Mucosa of rectum (tissue), 2 donors: ENCODE results near the gene NAIF1.
"Not testable (repeated sequence)": the region's sequence is repeated elsewhere in the genome, so short reads cannot be mapped to it uniquely, and the experiment has no call there.

Source experiments
- H3K27ac ChIP-seq, 2 donors: one replicate each; pipeline ENCODE4 v1.7.0; 2013; ENCODE audit warnings: inconsistent platforms in 2 of 2, low read depth in 2 of 2, low read length in 2 of 2
- H3K27me3 ChIP-seq, 2 donors: one replicate each; pipeline ENCODE4 v1.7.0; 2013; ENCODE audit warnings: low read length in 2 of 2; ENCODE audit not compliant: control insufficient read depth in 2 of 2, insufficient read depth in 2 of 2
- H3K36me3 ChIP-seq, 2 donors: one replicate each; pipeline ENCODE4 v1.7.0; 2013; ENCODE audit warnings: low read length in 2 of 2; ENCODE audit not compliant: control insufficient read depth in 2 of 2, insufficient read depth in 2 of 2
- H3K4me1 ChIP-seq, 2 donors: one replicate each; pipeline ENCODE4 v1.7.0; 2013; ENCODE audit warnings: low read length in 2 of 2, mild to moderate bottlenecking in 1 of 2; ENCODE audit not compliant: control insufficient read depth in 2 of 2, insufficient read depth in 2 of 2
- H3K4me3 ChIP-seq, 2 donors: one replicate each; pipeline ENCODE4 v1.7.0; 2013; ENCODE audit warnings: low read length in 2 of 2
- H3K9ac ChIP-seq, 2 donors: one replicate each; pipeline ENCODE4 v1.7.0; 2013; ENCODE audit warnings: low read length in 2 of 2, low read depth in 1 of 2, mild to moderate bottlenecking in 1 of 2
- H3K9me3 ChIP-seq, 2 donors: one replicate each; pipeline ENCODE4 v1.7.0; 2013; ENCODE audit warnings: low read length in 2 of 2; ENCODE audit not compliant: control insufficient read depth in 2 of 2
- donor health status: healthy.
- donor health status: Normal muscosa, but diverticular disease.

Gene NAIF1

GRCh38 chr9:128048663-128049062 is 18.5 kb downstream of the NAIF1 start:
- Histone ChIP-seq H3K4me3 (no peak overlapping the region), H3K27ac (no peak overlapping the region), H3K36me3 (no peaks in the 10 kb centered on the region), H3K9me3 (no peaks in the 10 kb centered on the region), H3K9ac (no peak overlapping the region), H3K27me3 (no peaks in the 10 kb centered on the region), H3K4me1 (peaks cover 0 to 7% of the 10 kb centered on the region in 2 donors)

DNA sequence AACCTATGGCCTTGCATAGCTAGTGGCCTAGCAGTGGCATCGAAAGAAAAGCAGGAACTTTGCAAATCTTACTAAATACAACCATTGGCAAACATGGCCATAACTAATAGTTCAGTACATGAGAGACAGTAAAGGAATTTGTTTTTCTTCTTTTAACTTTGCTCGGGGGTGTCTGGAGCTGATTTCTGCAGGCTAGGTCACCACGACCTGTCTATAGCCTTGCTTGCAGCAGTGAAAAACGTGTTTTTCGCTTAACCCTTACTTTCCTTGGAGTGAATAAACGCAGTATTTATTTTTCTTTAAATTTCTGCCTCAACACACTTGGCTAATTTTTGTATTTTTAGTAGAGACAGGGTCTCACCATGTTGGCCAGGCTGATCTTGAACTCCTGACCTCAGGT is 19.9 kb downstream of the NAIF1 start:
- Histone ChIP-seq H3K4me3 (no peak overlapping the region), H3K36me3 (no peaks in the 10 kb centered on the region), H3K4me1 (peaks cover 0 to 5% of the 10 kb centered on the region in 2 donors), H3K9me3 (no peaks in the 10 kb centered on the region), H3K9ac (no peak overlapping the region), H3K27ac (no peak overlapping the region), H3K27me3 (no peaks in the 10 kb centered on the region)

GRCh38 chr9:128045831-128046230 is 21.3 kb downstream of the NAIF1 start:
- no peaks in the 10 kb centered on the region for H3K4me1 ChIP-seq
- no peak overlapping the region for H3K9ac ChIP-seq
- no peaks in the 10 kb centered on the region for H3K36me3 ChIP-seq
- H3K27me3 ChIP-seq, result no peaks in the 10 kb centered on the region
- H3K9me3 ChIP-seq, result no peaks in the 10 kb centered on the region
- no peak overlapping the region for H3K27ac ChIP-seq
- H3K4me3 ChIP-seq, result no peak overlapping the region

- not testable (repeated sequence) for H3K4me3 ChIP-seq, H3K27me3 ChIP-seq, H3K9me3 ChIP-seq, H3K36me3 ChIP-seq, H3K9ac ChIP-seq, H3K4me1 ChIP-seq, H3K27ac ChIP-seq
Observed at GRCh38 chr9:128045409-128045808, 21.7 kb downstream of the NAIF1 start.

DNA sequence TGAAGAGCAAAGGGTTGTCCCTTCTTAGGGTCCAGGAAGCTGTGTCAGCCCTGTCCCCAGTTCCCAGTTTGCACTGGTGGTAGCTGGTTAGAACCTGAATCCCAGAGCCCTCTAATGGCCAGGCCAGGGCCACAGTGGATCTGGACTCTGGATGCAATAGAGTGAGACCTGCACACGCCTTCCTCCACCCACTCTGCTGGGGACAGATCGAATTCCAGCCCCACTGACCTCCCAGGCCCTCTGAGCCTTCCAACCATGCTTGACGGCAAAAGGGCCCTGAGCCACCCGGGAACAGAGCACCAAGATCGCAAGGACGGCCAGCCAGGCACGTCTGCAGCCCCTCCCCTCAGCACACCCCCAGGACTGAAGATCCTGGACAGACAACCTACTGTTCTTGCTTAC is 23.7 kb downstream of the NAIF1 start:
- Histone ChIP-seq H3K27me3 (no peaks in the 10 kb centered on the region), H3K36me3 (no peaks in the 10 kb centered on the region), H3K4me1 (no peaks in the 10 kb centered on the region), H3K9ac (no peak overlapping the region), H3K4me3 (no peak overlapping the region), H3K9me3 (no peaks in the 10 kb centered on the region), H3K27ac (peak overlapping the region in 1 of 2 donors; percentile 47)

DNA sequence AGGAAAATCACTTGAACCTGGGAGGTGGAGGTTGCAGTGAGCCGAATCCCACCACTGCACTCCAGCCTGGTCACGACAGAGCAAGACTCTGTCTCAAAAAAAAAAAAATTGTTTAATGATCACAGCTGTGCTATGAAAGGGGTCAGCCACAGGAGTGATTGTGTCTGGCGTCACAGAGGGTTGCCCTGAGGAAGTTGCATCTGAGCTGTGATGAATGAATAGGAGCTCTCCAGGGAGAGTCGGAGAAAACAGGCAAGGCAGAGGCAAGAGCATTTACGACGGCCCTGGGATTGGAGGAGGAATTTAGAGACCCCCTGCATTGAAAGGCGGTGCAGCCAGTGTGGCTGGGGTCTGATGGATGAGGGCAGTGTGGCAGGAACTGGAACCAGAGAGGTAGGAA is 25.1 kb downstream of the NAIF1 start:
- Histone ChIP-seq H3K9ac (no peak overlapping the region), H3K4me3 (no peak overlapping the region), H3K9me3 (no peaks in the 10 kb centered on the region), H3K27ac (no peak overlapping the region), H3K36me3 (no peaks in the 10 kb centered on the region), H3K27me3 (no peaks in the 10 kb centered on the region), H3K4me1 (no peaks in the 10 kb centered on the region)

DNA sequence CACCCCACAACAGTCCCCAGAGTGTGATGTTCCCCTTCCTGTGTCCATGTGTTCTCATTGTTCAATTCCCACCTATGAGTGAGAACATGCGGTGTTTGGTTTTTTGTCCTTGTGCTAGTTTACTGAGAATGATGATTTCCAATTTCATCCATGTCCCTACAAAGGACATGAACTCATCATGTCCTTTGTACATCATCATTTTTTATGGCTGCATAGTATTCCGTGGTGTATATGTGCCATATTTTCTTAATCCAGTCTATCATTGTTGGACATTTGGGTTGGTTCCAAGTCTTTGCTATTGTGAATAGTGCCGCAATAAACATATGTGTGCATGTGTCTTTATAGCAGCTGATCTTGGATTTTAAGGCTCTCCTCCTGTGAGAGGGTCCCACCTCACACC is 26.3 kb downstream of the NAIF1 start:
- H3K36me3 ChIP-seq, H3K9me3 ChIP-seq, H3K27ac ChIP-seq: not testable (repeated sequence)

DNA sequence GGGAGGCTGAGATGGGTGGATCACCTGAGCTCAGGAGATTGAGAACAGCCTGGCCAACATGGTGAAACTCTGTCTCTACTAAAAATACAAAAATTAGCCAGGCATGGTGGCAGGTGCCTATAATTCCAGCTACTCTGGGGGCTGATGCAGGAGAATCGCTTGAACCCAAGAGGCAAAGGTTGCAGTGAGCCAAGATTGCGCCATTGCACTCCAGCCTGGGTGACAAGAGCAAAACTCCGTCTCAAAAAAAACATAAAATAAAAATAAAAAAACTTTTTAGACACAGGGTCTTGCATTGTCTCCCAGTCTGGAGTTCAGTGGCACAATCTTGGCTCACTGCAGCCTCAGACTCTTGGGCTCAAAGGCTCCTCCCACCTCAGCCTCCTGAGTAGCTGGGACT is 30.6 kb downstream of the NAIF1 start:
- H3K27ac ChIP-seq, H3K27me3 ChIP-seq: not testable (repeated sequence)

More for the DNA sequence above, 26.3 kb downstream of the NAIF1 start:
- not testable (repeated sequence) for H3K9ac ChIP-seq, H3K4me3 ChIP-seq, H3K4me1 ChIP-seq, H3K27me3 ChIP-seq

DNA sequence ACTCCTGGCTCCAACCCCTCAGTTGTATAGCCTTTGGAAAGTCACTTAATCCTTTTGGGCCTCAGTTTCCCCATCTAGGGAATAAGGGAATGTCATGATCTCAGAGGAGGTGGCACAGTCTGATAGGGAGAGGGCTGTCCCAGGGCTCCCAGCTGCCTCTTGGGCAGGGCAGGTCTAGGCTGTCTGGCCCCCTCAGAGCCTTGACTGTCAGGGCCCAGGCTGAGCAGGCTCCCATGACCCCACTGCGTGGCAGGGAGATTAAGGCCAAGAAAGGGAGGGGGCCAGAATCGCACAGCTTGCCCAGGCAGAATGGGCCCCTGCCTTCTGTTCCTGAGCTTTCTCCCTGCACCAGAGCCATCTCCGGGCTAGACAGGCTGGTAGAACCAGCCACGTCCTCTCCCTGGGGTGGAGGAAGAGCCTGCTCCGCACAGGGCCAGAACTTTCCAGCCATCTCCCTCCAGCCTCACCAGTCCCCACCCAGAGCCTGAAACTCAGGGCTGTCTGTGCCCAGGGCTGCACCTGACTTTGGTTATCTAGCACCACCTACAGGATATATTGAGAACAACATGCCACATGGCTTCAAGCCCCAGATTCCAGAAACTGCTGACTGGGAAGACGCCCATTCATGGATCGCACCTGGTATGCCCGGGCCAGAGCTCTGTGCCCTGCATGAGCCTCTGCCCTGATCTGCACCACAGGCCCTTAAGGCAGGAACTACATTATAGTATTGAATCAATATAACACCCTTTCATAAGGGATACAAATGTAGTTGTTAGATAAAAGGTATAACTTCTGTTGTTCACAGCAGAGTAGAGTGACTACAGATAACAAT is 32.1 kb downstream of the NAIF1 start:
- Histone ChIP-seq H3K36me3 (no peaks in the 10 kb centered on the region), H3K27ac (peak overlapping the region in 1 of 2 donors; percentile 30), H3K9me3 (no peaks in the 10 kb centered on the region), H3K27me3 (no peaks in the 10 kb centered on the region), H3K4me3 (no peak overlapping the region), H3K9ac (peak overlapping the region in 1 of 2 donors; percentile 9), H3K4me1 (peaks cover 7 to 16% of the 10 kb centered on the region in 2 donors)

More for the DNA sequence above, 30.6 kb downstream of the NAIF1 start:
- H3K4me3 ChIP-seq, H3K9ac ChIP-seq, H3K9me3 ChIP-seq, H3K36me3 ChIP-seq: not testable (repeated sequence)
- H3K4me1 ChIP-seq, result peaks cover 7 to 16% of the 10 kb centered on the region in 2 donors

- Histone ChIP-seq H3K27me3 (no peaks in the 10 kb centered on the region), H3K9me3 (no peaks in the 10 kb centered on the region), H3K4me1 (peaks cover 7 to 16% of the 10 kb centered on the region in 2 donors), H3K4me3 (no peak overlapping the region), H3K36me3 (no peaks in the 10 kb centered on the region), H3K9ac (no peak overlapping the region), H3K27ac (no peak overlapping the region)
Observed at GRCh38 chr9:128033609-128034008, 33.5 kb downstream of the NAIF1 start.
